Natural killer cell treated with Interleukin-12 subunit alpha and Interleukin-12 subunit beta and Interleukin-15 and Interleukin-18, amount 100 ng/mL, for 72 hours (primary cell): ENCODE results near the gene C1orf21. TPM values are rescaled to one million over a fixed set of nuclear protein-coding genes. Genes with fewer than 3 reads are reported as not detected.
"Not testable (repeated sequence)": the region's sequence is repeated elsewhere in the genome, so short reads cannot be mapped to it uniquely, and the experiment has no call there.

Source experiments
- ATAC-seq, 2 donors: fragments of 150-1000 bp; cut with Tn5 transposase in 1 of 2; sonication (Bioruptor Pico), chemical (Tn5 transposase) in 1 of 2; 2 replicates each; pipeline ENCODE4 v1.10.0; 2021
- DNase-seq: peaks from one replicate; pipeline ENCODE4 v3.0.0; 2022; ENCODE audit warnings: low spot score
- H3K27ac Mint-ChIP-seq, 2 donors: 1 replicate in 1 of 2; 2 replicates in 1 of 2; pipeline ENCODE4 v1.8.0; 2022; ENCODE audit warnings: mixed read lengths in 2 of 2, mild to moderate bottlenecking in 1 of 2, moderate library complexity in 1 of 2
- H3K27me3 Mint-ChIP-seq, 2 donors: 1 replicate in 1 of 2; 2 replicates in 1 of 2; pipeline ENCODE4 v1.8.0; 2022; ENCODE audit warnings: mixed read lengths in 2 of 2
- H3K36me3 Mint-ChIP-seq: one replicate; pipeline ENCODE4 v1.8.0; 2022; ENCODE audit warnings: mixed read lengths
- H3K4me1 Mint-ChIP-seq, 2 donors: 1 replicate in 1 of 2; 2 replicates in 1 of 2; pipeline ENCODE4 v1.8.0; 2022; ENCODE audit warnings: low read depth in 2 of 2, mixed read lengths in 2 of 2, mild to moderate bottlenecking in 1 of 2
- H3K4me3 Mint-ChIP-seq: one replicate; pipeline ENCODE4 v1.8.0; 2022; ENCODE audit warnings: mixed read lengths
- H3K9me3 Mint-ChIP-seq: 2 replicates; pipeline ENCODE4 v1.8.0; 2022; ENCODE audit warnings: mixed read lengths
- total RNA-seq, 2 donors: library from RNA; stranded (reverse); gene quantifications; one replicate each; pipeline ENCODE4 v1.2.3, GENCODE V29; 2022

C1orf21 gene
- total RNA-seq, 2 donors from 2014 or later: 18.0 to 28.3 TPM

- H3K27me3 Mint-ChIP-seq: no peaks in the 10 kb centered on the region
- DNase-seq (no peak), ATAC-seq (no peak)
- H3K27ac Mint-ChIP-seq: peak overlapping the region in 1 of 2 donors; percentile 68
- H3K4me3 Mint-ChIP-seq: no peak overlapping the region
- H3K9me3 Mint-ChIP-seq: no peaks in the 10 kb centered on the region
- H3K4me1 Mint-ChIP-seq: peaks cover 9% of the 10 kb centered on the region in 2 donors
- H3K36me3 Mint-ChIP-seq: no peaks in the 10 kb centered on the region
Measured at GRCh38 chr1:184596950-184597645, 210.3 kb downstream of the C1orf21 start.

GRCh38 chr1:184597650-184598357 lies 211.0 kb downstream of the C1orf21 start:
- ATAC-seq (no peak), DNase-seq (no peak)
- H3K36me3 Mint-ChIP-seq: no peaks in the 10 kb centered on the region
- H3K27me3 Mint-ChIP-seq: no peaks in the 10 kb centered on the region
- H3K27ac Mint-ChIP-seq: peak overlapping the region in 1 of 2 donors; percentile 56
- H3K4me3 Mint-ChIP-seq: no peak overlapping the region
- peaks cover 9% of the 10 kb centered on the region in 2 donors for H3K4me1 Mint-ChIP-seq
- H3K9me3 Mint-ChIP-seq: no peaks in the 10 kb centered on the region

GRCh38 chr1:184598403-184599193 lies 211.8 kb downstream of the C1orf21 start:
- H3K36me3 Mint-ChIP-seq: no peaks in the 10 kb centered on the region
- DNase-seq: no peak
- H3K4me1 Mint-ChIP-seq: peaks cover 6 to 9% of the 10 kb centered on the region in 2 donors
- no peak overlapping the region for H3K4me3 Mint-ChIP-seq
- H3K27me3 Mint-ChIP-seq: no peaks in the 10 kb centered on the region
- no peaks in the 10 kb centered on the region for H3K9me3 Mint-ChIP-seq
- peak overlapping the region in 1 of 2 donors; percentile 56 for H3K27ac Mint-ChIP-seq
- no peak for ATAC-seq

GRCh38 chr1:184604152-184604900 lies 217.5 kb downstream of the C1orf21 start:
- H3K4me3 Mint-ChIP-seq: no peak overlapping the region
- no peak overlapping the region for H3K27ac Mint-ChIP-seq
- no peaks in the 10 kb centered on the region for H3K9me3 Mint-ChIP-seq
- peaks cover 11 to 18% of the 10 kb centered on the region in 2 donors for H3K4me1 Mint-ChIP-seq
- no peaks in the 10 kb centered on the region for H3K27me3 Mint-ChIP-seq
- no peaks in the 10 kb centered on the region for H3K36me3 Mint-ChIP-seq
- ATAC-seq: peak; percentile 69 to 83
- DNase-seq: no peak

- Mint-ChIP-seq H3K4me1 (peaks cover 6 to 28% of the 10 kb centered on the region in 2 donors), H3K36me3 (no peaks in the 10 kb centered on the region), H3K27ac (no peak overlapping the region), H3K27me3 (no peaks in the 10 kb centered on the region), H3K4me3 (no peak overlapping the region), H3K9me3 (no peaks in the 10 kb centered on the region)
- ATAC-seq (no peak), DNase-seq (no peak)
Measured at GRCh38 chr1:184605941-184606340, 219.1 kb downstream of the C1orf21 start.

GRCh38 chr1:184606786-184607185 lies 220.0 kb downstream of the C1orf21 start:
- ATAC-seq: no peak
- no peak overlapping the region for H3K27ac Mint-ChIP-seq
- no peaks in the 10 kb centered on the region for H3K36me3 Mint-ChIP-seq

GRCh38 chr1:184608581-184608980 lies 221.8 kb downstream of the C1orf21 start:
- H3K27ac Mint-ChIP-seq: no peak overlapping the region
- H3K4me3 Mint-ChIP-seq: no peak overlapping the region
- no peak for ATAC-seq
- no peaks in the 10 kb centered on the region for H3K27me3 Mint-ChIP-seq
- H3K4me1 Mint-ChIP-seq: peaks cover 12 to 28% of the 10 kb centered on the region in 2 donors
- H3K36me3 Mint-ChIP-seq: no peaks in the 10 kb centered on the region
- no peaks in the 10 kb centered on the region for H3K9me3 Mint-ChIP-seq
- no peak for DNase-seq

More at GRCh38 chr1:184606786-184607185, 220.0 kb downstream of the C1orf21 start:
- Mint-ChIP-seq H3K9me3 (no peaks in the 10 kb centered on the region), H3K27me3 (no peaks in the 10 kb centered on the region), H3K4me3 (no peak overlapping the region), H3K4me1 (peaks cover 12 to 28% of the 10 kb centered on the region in 2 donors)
- DNase-seq: no peak

- H3K9me3 Mint-ChIP-seq: no peaks in the 10 kb centered on the region
- no peak for DNase-seq
- no peaks in the 10 kb centered on the region for H3K36me3 Mint-ChIP-seq
- H3K27ac Mint-ChIP-seq: peak overlapping the region; percentile 14 to 37
- H3K27me3 Mint-ChIP-seq: no peaks in the 10 kb centered on the region
- ATAC-seq: no peak
- H3K4me3 Mint-ChIP-seq: no peak overlapping the region
- H3K4me1 Mint-ChIP-seq: peaks cover 12 to 28% of the 10 kb centered on the region in 2 donors
Measured at GRCh38 chr1:184608990-184609389, 222.2 kb downstream of the C1orf21 start.

GRCh38 chr1:184610876-184611595 lies 224.2 kb downstream of the C1orf21 start:
- H3K4me1 Mint-ChIP-seq: peaks cover 10 to 24% of the 10 kb centered on the region in 2 donors
- no peak overlapping the region for H3K27ac Mint-ChIP-seq
- DNase-seq: no peak
- H3K4me3 Mint-ChIP-seq: no peak overlapping the region
- no peaks in the 10 kb centered on the region for H3K9me3 Mint-ChIP-seq
- no peaks in the 10 kb centered on the region for H3K27me3 Mint-ChIP-seq
- no peaks in the 10 kb centered on the region for H3K36me3 Mint-ChIP-seq
- ATAC-seq: no peak

GRCh38 chr1:184612229-184612628 lies 225.4 kb downstream of the C1orf21 start:
- H3K4me1 Mint-ChIP-seq: peaks cover 10 to 25% of the 10 kb centered on the region in 2 donors
- H3K36me3 Mint-ChIP-seq, H3K27me3 Mint-ChIP-seq, DNase-seq, ATAC-seq, H3K4me3 Mint-ChIP-seq, H3K9me3 Mint-ChIP-seq, H3K27ac Mint-ChIP-seq: not testable (repeated sequence)

- DNase-seq: no peak
- no peaks in the 10 kb centered on the region for H3K27me3 Mint-ChIP-seq
- H3K4me3 Mint-ChIP-seq: no peak overlapping the region
- peaks cover 10 to 16% of the 10 kb centered on the region in 2 donors for H3K4me1 Mint-ChIP-seq
- no peaks in the 10 kb centered on the region for H3K36me3 Mint-ChIP-seq
- no peaks in the 10 kb centered on the region for H3K9me3 Mint-ChIP-seq
- H3K27ac Mint-ChIP-seq: peak overlapping the region in 1 of 2 donors; percentile 19
- no peak for ATAC-seq
Measured at GRCh38 chr1:184614667-184615066, 227.8 kb downstream of the C1orf21 start.

GRCh38 chr1:184615301-184615700 lies 228.5 kb downstream of the C1orf21 start:
- peaks cover 10 to 12% of the 10 kb centered on the region in 2 donors for H3K4me1 Mint-ChIP-seq
- no peak overlapping the region for H3K4me3 Mint-ChIP-seq
- no peaks in the 10 kb centered on the region for H3K27me3 Mint-ChIP-seq
- H3K9me3 Mint-ChIP-seq: no peaks in the 10 kb centered on the region
- DNase-seq (no peak), ATAC-seq (no peak)
- H3K27ac Mint-ChIP-seq: peak overlapping the region in 1 of 2 donors; percentile 19
- H3K36me3 Mint-ChIP-seq: no peaks in the 10 kb centered on the region

GRCh38 chr1:184616504-184616903 lies 229.7 kb downstream of the C1orf21 start:
- Mint-ChIP-seq H3K27me3 (no peaks in the 10 kb centered on the region), H3K9me3 (no peaks in the 10 kb centered on the region), H3K36me3 (peaks cover under 1% of the 10 kb centered on the region), H3K4me3 (no peak overlapping the region), H3K27ac (no peak overlapping the region), H3K4me1 (peaks cover 8 to 11% of the 10 kb centered on the region in 2 donors)
- ATAC-seq: no peak
- no peak for DNase-seq
